Naive thymus-derived CD4-positive, alpha-beta T cell (primary cell): ENCODE data around the gene FBN1. TPM values are rescaled to one million over a fixed set of nuclear protein-coding genes. Genes with fewer than 3 reads are reported as not detected.

Experiments
- ATAC-seq: fragments of 150-1000 bp; cut with Tn5 transposase; 2 replicates; pipeline ENCODE4 v1.10.0; 2021; ENCODE audit warnings: mild to moderate bottlenecking, moderate library complexity
- CTCF ChIA-PET: fragments of 350-600 bp; sonication (Branson Sonifier 250); formaldehyde crosslinking; loops from one replicate; lab custom pipeline; 2021; ENCODE audit warnings: antibody characterized with exemption; lab: Charles Lee
- POLR2A ChIA-PET: fragments of 350-600 bp; sonication (Branson Sonifier 250); formaldehyde crosslinking; loops from one replicate; lab custom pipeline; 2021; ENCODE audit warnings: antibody characterized with exemption, inconsistent platforms; lab: Charles Lee
- DNase-seq, 9 donors: peaks; one replicate each; pipeline versions ENCODE4 v3.0.0 to v3.0.0-alpha.2; 2020 to 2022; ENCODE audit warnings: mixed read lengths in 1 of 9
- H3K27ac ChIP-seq: one replicate; pipeline ENCODE4 v1.7.0; 2013; ENCODE audit warnings: mild to moderate bottlenecking, low read depth, low read length, moderate library complexity
- H3K27me3 ChIP-seq, 2 donors: one replicate each; pipeline ENCODE4 v1.7.0; 2013; ENCODE audit warnings: low read length in 2 of 2, mild to moderate bottlenecking in 2 of 2, moderate library complexity in 2 of 2; ENCODE audit not compliant: control insufficient read depth in 2 of 2, insufficient read depth in 2 of 2
- H3K36me3 ChIP-seq, 3 experiments: 1 replicate in 2 of 3; 2 replicates in 1 of 3; pipeline ENCODE4 v1.7.0; 2013; ENCODE audit warnings: low read length in 3 of 3, mild to moderate bottlenecking in 3 of 3, moderate library complexity in 1 of 3; ENCODE audit not compliant: insufficient read depth in 3 of 3, control insufficient read depth in 2 of 3
- H3K4me1 ChIP-seq, 2 donors: one replicate each; pipeline ENCODE4 v1.7.0; 2013; ENCODE audit warnings: low read length in 2 of 2, mild to moderate bottlenecking in 2 of 2, moderate library complexity in 1 of 2; ENCODE audit not compliant: control insufficient read depth in 2 of 2, insufficient read depth in 2 of 2
- H3K4me3 ChIP-seq: 2 replicates; pipeline ENCODE4 v1.7.0; 2013; ENCODE audit warnings: mild to moderate bottlenecking, low read length
- H3K9me3 ChIP-seq, 3 experiments: 1 replicate in 2 of 3; 2 replicates in 1 of 3; pipeline ENCODE4 v1.7.0; 2013; ENCODE audit warnings: low read length in 3 of 3; ENCODE audit not compliant: control insufficient read depth in 2 of 3
- H3K27ac Mint-ChIP-seq, 9 donors: one replicate each; pipeline ENCODE4 v1.8.0; 2020 to 2022; ENCODE audit warnings: mixed read lengths in 9 of 9, mild to moderate bottlenecking in 8 of 9, moderate library complexity in 5 of 9, inconsistent platforms in 2 of 9
- H3K27me3 Mint-ChIP-seq, 5 donors: one replicate each; pipeline ENCODE4 v1.8.0; 2021 to 2022; ENCODE audit warnings: mixed read lengths in 5 of 5, mild to moderate bottlenecking in 1 of 5
- H3K36me3 Mint-ChIP-seq, 5 donors: one replicate each; pipeline ENCODE4 v1.8.0; 2020 to 2022; ENCODE audit warnings: mixed read lengths in 5 of 5, mild to moderate bottlenecking in 3 of 5, inconsistent platforms in 1 of 5
- H3K4me1 Mint-ChIP-seq, 7 donors: one replicate each; pipeline ENCODE4 v1.8.0; 2020 to 2022; ENCODE audit warnings: mixed read lengths in 7 of 7, mild to moderate bottlenecking in 3 of 7, inconsistent platforms in 1 of 7
- H3K4me3 Mint-ChIP-seq, 10 donors: one replicate each; pipeline ENCODE4 v1.8.0; 2020 to 2022; ENCODE audit warnings: mild to moderate bottlenecking in 10 of 10, mixed read lengths in 10 of 10, moderate library complexity in 6 of 10, inconsistent platforms in 2 of 10
- H3K9me3 Mint-ChIP-seq, 11 donors: one replicate each; pipeline ENCODE4 v1.8.0; 2020 to 2022; ENCODE audit warnings: mixed read lengths in 11 of 11, mild to moderate bottlenecking in 4 of 11, inconsistent platforms in 1 of 11, moderate library complexity in 1 of 11
- intact Hi-C, 2 donors: fragments of 100-400 bp; cut with micrococcal nuclease; formaldehyde crosslinking; loops; one replicate each; pipeline ENCODE4 v1.15.1; 2023
- polyA plus RNA-seq, 2 donors: library from polyadenylated mRNA; unstranded; fragments of 300-500 nt; fragmentation: Illumina TruSeq; gene quantifications; one replicate each; pipeline ENCODE4 v1.2.3, GENCODE V29; 2021
- total RNA-seq, 6 experiments: library from RNA in 5 of 6; stranded (reverse) in 5 of 6; gene quantifications; 1 replicate in 5 of 6; 2 replicates in 1 of 6; pipeline ENCODE4 v1.2.3 and lab custom pipeline; 2021 to 2026

The FBN1 gene
- total and polyA plus RNA-seq, 7 experiments from 2014 or later, result 0.03 to 1.3 (median 0.61) TPM; not detected in 1

GRCh38 chr15:48671103-48672022 lies 25.9 kb upstream of the FBN1 start:
- Mint-ChIP-seq H3K4me1 (no peaks in the 10 kb centered on the region), H3K4me3 (no peak overlapping the region), H3K36me3 (no peaks in the 10 kb centered on the region), H3K9me3 (peaks cover 0 to 2% (median 0%) of the 10 kb centered on the region in 11 donors), H3K27me3 (peaks cover 0 to 24% (median 0%) of the 10 kb centered on the region in 5 donors), H3K27ac (no peak overlapping the region)
- Histone ChIP-seq H3K4me1 (no peaks in the 10 kb centered on the region), H3K9me3 (no peaks in the 10 kb centered on the region), H3K27me3 (no peaks in the 10 kb centered on the region), H3K36me3 (no peaks in the 10 kb centered on the region), H3K4me3 (no peak overlapping the region), H3K27ac (no peak overlapping the region)
- ChIA-PET CTCF (no interaction called here), POLR2A (no interaction called here)
- no peak for ATAC-seq
- DNase-seq, result no peak
- intact Hi-C loops, result no loop called here

GRCh38 chr15:48667701-48668100 lies 22.2 kb upstream of the FBN1 start:
- no peaks in the 10 kb centered on the region for H3K9me3 ChIP-seq
- ChIA-PET POLR2A (no interaction called here), CTCF (no interaction called here)
- Mint-ChIP-seq H3K9me3 (peaks cover 0 to 4% (median 0%) of the 10 kb centered on the region in 11 donors), H3K4me1 (no peaks in the 10 kb centered on the region), H3K4me3 (no peak overlapping the region), H3K36me3 (peaks cover 0 to 3% (median 0%) of the 10 kb centered on the region in 5 donors), H3K27me3 (peaks cover 0 to 8% (median 0%) of the 10 kb centered on the region in 5 donors), H3K27ac (no peak overlapping the region)
- no peaks in the 10 kb centered on the region for H3K4me1 ChIP-seq
- ATAC-seq, result no peak
- H3K36me3 ChIP-seq, result no peaks in the 10 kb centered on the region
- no peaks in the 10 kb centered on the region for H3K27me3 ChIP-seq
- H3K4me3 ChIP-seq, result no peak overlapping the region
- DNase-seq, result no peak
- H3K27ac ChIP-seq, result no peak overlapping the region
- intact Hi-C loops, result no loop called here

- no peak overlapping the region for H3K4me3 ChIP-seq
- no peaks in the 10 kb centered on the region for H3K9me3 ChIP-seq
- DNase-seq (no peak), ATAC-seq (no peak)
- H3K27ac ChIP-seq, result no peak overlapping the region
- Mint-ChIP-seq H3K27me3 (peaks cover 0 to 10% (median 0%) of the 10 kb centered on the region in 5 donors), H3K4me3 (no peak overlapping the region), H3K27ac (no peak overlapping the region), H3K36me3 (peaks cover 0 to 3% (median 0%) of the 10 kb centered on the region in 5 donors), H3K4me1 (no peaks in the 10 kb centered on the region), H3K9me3 (peaks cover 0 to 4% (median 0%) of the 10 kb centered on the region in 11 donors)
- H3K27me3 ChIP-seq, result no peaks in the 10 kb centered on the region
- ChIA-PET POLR2A (no interaction called here), CTCF (no interaction called here)
- no peaks in the 10 kb centered on the region for H3K36me3 ChIP-seq
- intact Hi-C loops, result no loop called here
- H3K4me1 ChIP-seq, result no peaks in the 10 kb centered on the region
Observed at GRCh38 chr15:48664436-48664835, 18.9 kb upstream of the FBN1 start.

GRCh38 chr15:48657950-48658591 lies 12.6 kb upstream of the FBN1 start:
- DNase-seq (no peak), ATAC-seq (no peak)
- ChIA-PET CTCF (interaction anchor here (0.5 kb wide), 1 partner anchor 654 kb away, joined by 3 read pairs; no protein-coding TSS in a partner anchor), POLR2A (no interaction called here)
- Mint-ChIP-seq H3K27ac (no peak overlapping the region), H3K36me3 (no peaks in the 10 kb centered on the region), H3K27me3 (peaks cover 7 to 27% (median 9%) of the 10 kb centered on the region in 5 donors), H3K4me1 (no peaks in the 10 kb centered on the region), H3K4me3 (no peak overlapping the region), H3K9me3 (peaks cover 0 to 2% (median 0%) of the 10 kb centered on the region in 11 donors)
- H3K4me3 ChIP-seq, result no peak overlapping the region
- H3K9me3 ChIP-seq, result no peaks in the 10 kb centered on the region
- no peaks in the 10 kb centered on the region for H3K4me1 ChIP-seq
- H3K27me3 ChIP-seq, result peaks cover 0 to 2% of the 10 kb centered on the region in 2 donors
- intact Hi-C loops, result no loop called here
- H3K36me3 ChIP-seq, result no peaks in the 10 kb centered on the region
- no peak overlapping the region for H3K27ac ChIP-seq

- no peak overlapping the region for H3K27ac Mint-ChIP-seq
- ATAC-seq (no peak), DNase-seq (no peak)
- Histone ChIP-seq H3K4me3 (no peak overlapping the region), H3K27ac (no peak overlapping the region), H3K27me3 (peaks cover 0 to 2% of the 10 kb centered on the region in 2 donors), H3K9me3 (no peaks in the 10 kb centered on the region), H3K36me3 (no peaks in the 10 kb centered on the region), H3K4me1 (no peaks in the 10 kb centered on the region)
- no peaks in the 10 kb centered on the region for H3K9me3 Mint-ChIP-seq
- intact Hi-C loops, result no loop called here
- H3K4me3 Mint-ChIP-seq, result no peak overlapping the region
- H3K27me3 Mint-ChIP-seq, result peaks cover 9 to 29% (median 19%) of the 10 kb centered on the region in 5 donors
- H3K36me3 Mint-ChIP-seq, result no peaks in the 10 kb centered on the region
- POLR2A ChIA-PET, result no interaction called here
- H3K4me1 Mint-ChIP-seq, result no peaks in the 10 kb centered on the region
- CTCF ChIA-PET, result no interaction called here
Observed at GRCh38 chr15:48654801-48655200, 9.3 kb upstream of the FBN1 start.

GRCh38 chr15:48653913-48654670 lies 8.6 kb upstream of the FBN1 start:
- Histone ChIP-seq H3K4me3 (no peak overlapping the region), H3K27me3 (peaks cover 0 to 2% of the 10 kb centered on the region in 2 donors), H3K27ac (no peak overlapping the region), H3K9me3 (no peaks in the 10 kb centered on the region), H3K36me3 (no peaks in the 10 kb centered on the region), H3K4me1 (no peaks in the 10 kb centered on the region)
- Mint-ChIP-seq H3K4me1 (no peaks in the 10 kb centered on the region), H3K27me3 (peaks cover 8 to 25% (median 14%) of the 10 kb centered on the region in 5 donors), H3K9me3 (no peaks in the 10 kb centered on the region), H3K36me3 (no peaks in the 10 kb centered on the region), H3K27ac (no peak overlapping the region), H3K4me3 (no peak overlapping the region)
- POLR2A ChIA-PET, result no interaction called here
- ATAC-seq, result no peak
- intact Hi-C loops, result no loop called here
- no peak for DNase-seq
- CTCF ChIA-PET, result no interaction called here
